ENCODE measurements around the gene HDX. TPM values are rescaled to one million over a fixed set of nuclear protein-coding genes. Genes with fewer than 3 reads are reported as not detected.
"Not testable (repeated sequence)": the region's sequence is repeated elsewhere in the genome, so short reads cannot be mapped to it uniquely, and the experiment has no call there.

HDX gene
- total and polyA plus RNA-seq, 9 donors: 2.2 to 9.4 (median 5.7) TPM

- 26 to 43% (median 43%) methylated on average over 3 of the region's 3 CpGs for WGBS, 3 donors
- Histone ChIP-seq H3K4me3 (no peak overlapping the region), H3K4me1 (ENCODE audit: insufficient read depth) (no peaks in the 10 kb centered on the region), H3K9me3 (no peaks in the 10 kb centered on the region), H3K27ac (no peak overlapping the region), H3K27me3 (no peaks in the 10 kb centered on the region), H3K36me3 (no peaks in the 10 kb centered on the region)
- intact Hi-C loops (cut with DNase I): no loop called here
- TF ChIP-seq CTCF (IDR thresholded peaks at IDR 0.05) (no peak), EP300 (IDR thresholded peaks at IDR 0.05) (no peak), POLR2A (IDR thresholded peaks at IDR 0.05) (no peak)
- no peak for DNase-seq
These were observed 182.2 kb downstream of the HDX start for GRCh38 chrX:84320023-84320422.

- Histone ChIP-seq H3K36me3 (no peaks in the 10 kb centered on the region), H3K9me3 (no peaks in the 10 kb centered on the region), H3K4me3 (no peak overlapping the region), H3K27me3 (no peaks in the 10 kb centered on the region), H3K27ac (no peak overlapping the region), H3K4me1 (ENCODE audit: insufficient read depth) (no peaks in the 10 kb centered on the region)
- TF ChIP-seq CTCF (IDR thresholded peaks at IDR 0.05): no peak
- TF ChIP-seq POLR2A (IDR thresholded peaks at IDR 0.05): no peak
- no peak for TF ChIP-seq EP300 (IDR thresholded peaks at IDR 0.05)
- no peak for DNase-seq
- 26 to 36% (median 32%) methylated on average over 1 of the region's 1 CpG for WGBS, 3 donors
- intact Hi-C loops (cut with DNase I): no loop called here
These were observed 183.6 kb downstream of the HDX start for GRCh38 chrX:84318661-84319060.

DNA sequence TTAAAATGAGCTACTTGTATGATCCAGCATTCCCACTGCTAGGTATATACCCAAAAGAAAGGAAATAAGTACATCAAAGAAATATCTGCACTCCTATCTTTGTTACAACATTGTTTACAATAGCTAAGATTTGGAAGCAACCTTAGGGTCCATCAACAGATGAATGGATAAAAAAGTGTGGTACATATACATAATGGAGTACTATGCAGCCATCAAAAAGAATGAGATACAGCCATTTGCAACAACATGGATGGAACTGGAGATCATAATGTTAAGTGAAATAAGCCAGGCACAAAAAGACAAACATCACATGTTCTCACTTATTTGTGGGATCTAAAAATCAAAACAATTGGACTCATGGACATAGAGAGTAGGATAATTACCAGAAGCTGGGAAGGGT, 186.3 kb downstream of the HDX start:
- H3K27ac ChIP-seq; H3K36me3 ChIP-seq; intact Hi-C loops (cut with DNase I); DNase-seq; H3K4me3 ChIP-seq; H3K9me3 ChIP-seq; H3K4me1 ChIP-seq (ENCODE audit: insufficient read depth); H3K27me3 ChIP-seq: not testable (repeated sequence)

Small RNA genes lying within 50 kb of the gene (small RNA-seq; reads per million reads assigned to genes)
- not detected for gene AL450471.1
